Mesodermal cell (in vitro differentiated cells): ENCODE results near the gene PKNOX2.

Source experiments
- H3K27ac ChIP-seq: 2 replicates; pipeline ENCODE4 v1.7.0; 2013; ENCODE audit warnings: mild to moderate bottlenecking, low read depth, low read length, moderate library complexity; ENCODE audit not compliant: severe bottlenecking
- H3K36me3 ChIP-seq: 2 replicates; pipeline ENCODE4 v1.7.1; 2013; ENCODE audit warnings: mild to moderate bottlenecking, low read length, moderate library complexity; ENCODE audit not compliant: control insufficient read depth, insufficient read depth
- H3K4me1 ChIP-seq: one replicate; pipeline ENCODE4 v1.7.1; 2013; ENCODE audit warnings: mild to moderate bottlenecking, low read length; ENCODE audit not compliant: insufficient read depth, control insufficient read depth, poor library complexity, severe bottlenecking
- H3K4me3 ChIP-seq: 2 replicates; pipeline ENCODE4 v1.7.0; 2013; ENCODE audit warnings: low read length, control low read depth, mild to moderate bottlenecking; ENCODE audit not compliant: insufficient read depth, poor library complexity, severe bottlenecking; ENCODE audit errors: extremely low read depth
- H3K9me3 ChIP-seq: 2 replicates; pipeline ENCODE4 v1.7.1; 2013; ENCODE audit warnings: mild to moderate bottlenecking, low read length, moderate library complexity; ENCODE audit not compliant: control insufficient read depth
- WGBS, 2 experiments: methylation state at CpG; one replicate each; pipeline ENCODE4 v1.1.5; 2013; ENCODE audit warnings: missing lambda C conversion rate in 2 of 2; ENCODE audit not compliant: insufficient coverage in 2 of 2; 5-methylcytosine and 5-hydroxymethylcytosine counted together

The PKNOX2 gene

GRCh38 chr11:125359130-125359529 is 194.6 kb downstream of the PKNOX2 start:
- peaks cover 14% of the 10 kb centered on the region for H3K4me1 ChIP-seq
- H3K27ac ChIP-seq = no peak overlapping the region
- WGBS, 2 experiments = 93 to 96% methylated on average over 7 to 9 of the region's 9 CpGs
- H3K36me3 ChIP-seq = no peaks in the 10 kb centered on the region
- peaks cover 8% of the 10 kb centered on the region for H3K9me3 ChIP-seq
- no peak overlapping the region for H3K4me3 ChIP-seq

GRCh38 chr11:125360066-125360465 is 195.5 kb downstream of the PKNOX2 start:
- H3K4me1 ChIP-seq = peaks cover 21% of the 10 kb centered on the region
- no peak overlapping the region for H3K4me3 ChIP-seq
- H3K27ac ChIP-seq = no peak overlapping the region
- WGBS, 2 experiments = 87 to 95% methylated on average over 5 to 6 of the region's 7 CpGs
- no peaks in the 10 kb centered on the region for H3K36me3 ChIP-seq
- peaks cover 8% of the 10 kb centered on the region for H3K9me3 ChIP-seq

- Histone ChIP-seq H3K4me3 (no peak overlapping the region), H3K27ac (no peak overlapping the region), H3K4me1 (peaks cover 10% of the 10 kb centered on the region), H3K9me3 (peaks cover 8% of the 10 kb centered on the region), H3K36me3 (no peaks in the 10 kb centered on the region)
- 73 to 88% methylated on average over 5 to 7 of the region's 11 CpGs for WGBS, 2 experiments
These were observed 199.7 kb downstream of the PKNOX2 start for GRCh38 chr11:125364121-125364826.

DNA sequence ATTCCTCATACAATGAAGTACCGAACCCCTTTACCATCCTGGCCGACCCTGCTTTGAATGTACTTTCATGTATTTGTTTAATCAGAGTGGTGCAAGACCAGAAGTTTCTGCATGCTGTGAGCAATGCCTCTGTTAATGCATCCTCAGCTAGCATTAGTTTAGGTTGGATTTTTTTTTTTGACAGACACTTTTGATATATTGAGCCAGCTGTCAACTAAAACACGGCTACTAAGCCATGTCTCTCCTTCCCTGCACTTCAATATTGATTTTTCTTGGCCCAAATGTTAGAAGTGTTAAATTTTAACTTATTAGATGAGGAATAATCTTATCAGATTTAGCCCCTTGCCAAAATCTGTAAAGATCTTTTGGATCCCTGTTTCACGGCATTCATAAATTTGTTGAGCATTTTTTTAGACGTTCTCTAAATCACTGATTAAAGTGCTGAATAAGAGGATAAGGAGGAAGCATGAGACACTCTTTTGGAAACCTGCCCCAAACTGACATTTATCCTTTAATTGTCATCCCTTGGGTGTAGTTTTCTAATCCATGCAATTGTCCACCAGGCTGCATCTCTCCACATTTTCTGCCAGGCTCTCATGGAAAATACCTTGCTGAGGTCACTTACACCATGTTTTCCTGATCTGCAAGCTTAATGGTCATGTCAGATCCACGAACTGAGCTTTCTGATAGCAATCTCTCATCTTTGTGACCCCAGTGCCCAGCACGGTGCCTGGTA is 200.8 kb downstream of the PKNOX2 start:
- WGBS, 2 experiments = 96% methylated on average over 5 of the region's 7 CpGs; no CpG with 5 or more reads in 1 of the 2 experiments
- peaks cover 8% of the 10 kb centered on the region for H3K9me3 ChIP-seq

GRCh38 chr11:125367710-125368109 is 203.2 kb downstream of the PKNOX2 start:
- Histone ChIP-seq H3K4me1 (peaks cover 23% of the 10 kb centered on the region), H3K9me3 (peaks cover 8% of the 10 kb centered on the region), H3K4me3 (no peak overlapping the region), H3K27ac (no peak overlapping the region), H3K36me3 (no peaks in the 10 kb centered on the region)
- 93 to 100% methylated on average over 1 to 6 of the region's 8 CpGs for WGBS, 2 experiments

More for the DNA sequence above, 200.8 kb downstream of the PKNOX2 start:
- no peaks in the 10 kb centered on the region for H3K36me3 ChIP-seq
- no peak overlapping the region for H3K4me3 ChIP-seq
- H3K27ac ChIP-seq = no peak overlapping the region
- H3K4me1 ChIP-seq = peaks cover 10% of the 10 kb centered on the region

DNA sequence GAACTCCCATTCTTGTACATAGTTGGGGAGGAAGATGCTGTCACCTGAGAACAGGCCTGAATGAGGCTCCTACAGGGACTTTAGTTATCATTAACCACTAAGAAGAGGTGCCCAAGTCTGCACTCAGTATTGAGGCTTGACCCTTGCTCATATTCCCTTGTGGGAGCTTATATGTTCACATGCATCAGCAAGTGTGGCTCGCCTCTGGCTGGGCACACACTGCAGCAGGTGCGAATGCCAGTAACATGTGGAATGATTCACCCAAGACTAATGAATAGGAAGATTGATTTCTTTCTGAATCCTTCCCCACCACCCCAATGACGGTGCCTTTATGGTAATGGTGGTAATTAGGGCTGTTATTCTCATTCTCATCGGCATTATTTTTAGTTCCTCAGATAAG is 204.2 kb downstream of the PKNOX2 start:
- 100% methylated on average over 1 of the region's 4 CpGs; no CpG with 5 or more reads in 1 of the 2 experiments for WGBS, 2 experiments

DNA sequence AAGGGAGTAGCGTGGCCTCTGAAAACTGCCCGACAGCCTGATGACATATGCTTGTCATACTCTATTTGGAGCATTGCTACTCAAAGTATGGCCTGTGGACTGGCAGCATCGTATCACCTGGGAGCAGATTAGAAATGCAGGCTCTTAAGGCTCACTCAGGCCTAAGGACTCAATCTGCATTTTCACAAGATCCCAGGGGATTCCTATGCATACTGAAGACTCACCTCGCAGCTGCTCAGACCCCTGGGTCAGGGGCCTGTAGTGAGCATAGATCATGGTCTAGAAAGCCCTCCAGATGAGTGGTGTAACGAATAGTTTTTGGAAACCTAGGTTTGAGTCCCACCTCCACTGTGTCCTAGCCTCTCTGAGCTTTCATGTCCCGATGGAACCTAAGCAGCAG is 205.3 kb downstream of the PKNOX2 start:
- no peak overlapping the region for H3K27ac ChIP-seq
- WGBS, 2 experiments = 77 to 81% methylated on average over 5 to 6 of the region's 6 CpGs
- no peaks in the 10 kb centered on the region for H3K36me3 ChIP-seq
- peaks cover 13% of the 10 kb centered on the region for H3K4me1 ChIP-seq
- no peak overlapping the region for H3K4me3 ChIP-seq
- no peaks in the 10 kb centered on the region for H3K9me3 ChIP-seq

More for the DNA sequence above, 204.2 kb downstream of the PKNOX2 start:
- Histone ChIP-seq H3K9me3 (no peaks in the 10 kb centered on the region), H3K4me1 (peaks cover 23% of the 10 kb centered on the region), H3K27ac (no peak overlapping the region), H3K4me3 (no peak overlapping the region), H3K36me3 (no peaks in the 10 kb centered on the region)

GRCh38 chr11:125370561-125371389 is 206.2 kb downstream of the PKNOX2 start:
- no peaks in the 10 kb centered on the region for H3K36me3 ChIP-seq
- H3K27ac ChIP-seq = no peak overlapping the region
- H3K9me3 ChIP-seq = no peaks in the 10 kb centered on the region
- H3K4me1 ChIP-seq = peaks cover 13% of the 10 kb centered on the region
- WGBS, 2 experiments = 29 to 42% methylated on average over 13 to 14 of the region's 18 CpGs
- H3K4me3 ChIP-seq = no peak overlapping the region

- Histone ChIP-seq H3K36me3 (no peaks in the 10 kb centered on the region), H3K4me3 (no peak overlapping the region), H3K4me1 (peaks cover 13% of the 10 kb centered on the region), H3K27ac (no peak overlapping the region), H3K9me3 (no peaks in the 10 kb centered on the region)
- WGBS, 2 experiments = 2 to 5% methylated on average over 6 of the region's 11 CpGs
These were observed 206.9 kb downstream of the PKNOX2 start for GRCh38 chr11:125371431-125371935.

DNA sequence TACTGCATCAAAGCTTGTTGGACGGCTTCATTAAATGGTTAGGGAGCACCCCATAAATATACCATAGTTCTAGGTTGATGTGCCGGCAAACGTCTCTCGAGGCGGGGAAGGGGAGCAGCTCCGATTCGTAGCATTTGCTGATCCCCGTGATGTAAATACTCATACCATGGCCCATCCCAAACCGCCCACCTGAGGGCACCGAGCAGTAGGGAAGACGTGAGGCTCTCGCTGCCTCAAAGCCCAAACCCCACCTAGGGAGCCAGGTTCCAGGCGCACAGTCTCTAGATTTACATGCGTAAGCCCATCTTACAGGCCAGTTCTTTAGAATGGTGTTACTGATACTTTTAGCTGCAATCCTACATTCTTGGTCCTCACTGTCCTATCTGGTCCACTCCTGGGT is 207.5 kb downstream of the PKNOX2 start:
- H3K27ac ChIP-seq = no peak overlapping the region

More for the DNA sequence above, 207.5 kb downstream of the PKNOX2 start:
- H3K9me3 ChIP-seq = no peaks in the 10 kb centered on the region
- no peak overlapping the region for H3K4me3 ChIP-seq
- no peaks in the 10 kb centered on the region for H3K36me3 ChIP-seq
- 79 to 85% methylated on average over 11 to 12 of the region's 14 CpGs for WGBS, 2 experiments
- H3K4me1 ChIP-seq = peaks cover 13% of the 10 kb centered on the region
